ENCODE data around the gene COX6A2.

COX6A2 gene

GRCh38 chr16:31407406-31407805, 20.8 kb downstream of the COX6A2 start:
- DNase-seq: no peak

- peak; percentile 86 for DNase-seq
Measured at GRCh38 chr16:31404353-31405064, 23.7 kb downstream of the COX6A2 start.

DNA sequence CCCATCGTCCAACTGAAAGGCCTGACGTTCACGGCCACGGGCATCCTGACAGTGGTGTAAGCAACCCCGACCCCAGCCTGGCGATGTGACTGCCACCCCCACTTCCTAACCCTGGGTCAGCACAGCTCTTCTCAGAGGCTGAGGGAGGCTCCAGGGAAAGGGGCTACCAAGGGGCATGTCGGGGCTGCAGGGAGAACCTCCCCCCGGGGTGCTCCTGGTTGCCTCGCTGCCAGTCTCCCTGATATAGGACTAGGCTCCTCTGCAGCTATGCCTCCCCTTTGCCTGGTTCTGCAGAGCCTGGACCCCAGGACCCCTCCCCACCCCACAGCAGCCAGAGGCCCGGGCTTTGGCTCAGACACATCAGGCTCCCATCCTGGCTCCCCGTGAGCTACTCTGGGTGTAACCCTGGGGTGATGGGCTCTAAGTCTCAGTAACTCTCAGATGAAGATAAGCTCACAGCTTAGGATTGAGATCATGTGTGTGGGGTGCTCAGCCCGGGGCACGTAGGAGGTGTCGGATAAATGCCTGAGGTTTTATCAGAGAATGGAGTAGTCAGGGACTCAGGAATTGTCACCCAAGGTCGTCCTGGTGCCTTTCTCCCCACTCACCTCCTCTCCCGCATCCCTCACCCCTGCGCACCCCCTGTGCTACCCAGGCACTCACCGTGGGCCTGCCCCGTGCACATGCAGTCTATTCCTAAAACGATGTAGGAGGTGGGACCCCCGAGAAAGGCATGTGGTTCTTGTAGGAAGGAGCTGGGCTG, 24.4 kb downstream of the COX6A2 start:
- DNase-seq: peak; percentile 22

GRCh38 chr16:31402687-31403086, 25.5 kb downstream of the COX6A2 start:
- peak; percentile 46 for DNase-seq

DNA sequence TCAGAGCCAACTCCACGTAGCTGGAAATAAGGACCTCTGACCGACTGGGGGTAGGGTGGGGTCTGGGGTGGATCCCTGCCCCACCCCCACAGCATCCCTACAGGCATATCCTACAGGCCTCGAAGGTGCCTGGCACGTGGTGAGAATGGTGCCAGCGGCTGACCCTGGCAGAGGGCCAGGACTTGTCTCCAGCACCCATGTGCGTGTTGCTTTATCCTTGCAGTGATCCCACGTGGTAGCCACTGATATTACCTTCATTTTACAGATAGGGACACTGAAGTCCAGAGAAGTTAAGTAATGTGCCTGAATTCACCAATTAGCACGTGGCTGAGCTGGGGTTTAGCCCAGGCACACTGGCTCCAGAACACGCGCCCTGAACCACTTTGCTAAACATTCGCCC, 26.7 kb downstream of the COX6A2 start:
- no peak for DNase-seq

DNA sequence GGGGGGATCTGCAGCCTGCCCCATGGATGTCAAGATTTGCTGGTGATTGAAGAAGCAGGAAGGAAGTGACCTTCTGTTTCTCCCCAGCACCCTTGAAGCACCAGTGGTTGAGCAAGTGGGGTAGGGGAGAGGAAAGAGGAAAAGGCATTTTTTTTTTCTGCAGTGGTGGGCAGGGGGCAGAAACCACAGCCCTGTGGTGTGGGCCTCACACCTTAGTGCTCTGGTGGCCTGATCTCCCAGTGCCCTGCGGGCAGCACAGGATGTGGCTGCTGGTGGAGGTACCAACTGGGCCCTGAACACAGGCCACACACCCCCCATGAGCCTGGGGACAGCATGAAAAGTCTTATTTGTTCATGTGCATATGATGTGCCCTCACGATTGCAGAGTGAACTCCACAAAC, 28.0 kb downstream of the COX6A2 start:
- no peak for DNase-seq

- no peak for DNase-seq
Measured at GRCh38 chr16:31397701-31398100, 30.5 kb downstream of the COX6A2 start.

GRCh38 chr16:31397096-31397660, 31.0 kb downstream of the COX6A2 start:
- DNase-seq: no peak

DNA sequence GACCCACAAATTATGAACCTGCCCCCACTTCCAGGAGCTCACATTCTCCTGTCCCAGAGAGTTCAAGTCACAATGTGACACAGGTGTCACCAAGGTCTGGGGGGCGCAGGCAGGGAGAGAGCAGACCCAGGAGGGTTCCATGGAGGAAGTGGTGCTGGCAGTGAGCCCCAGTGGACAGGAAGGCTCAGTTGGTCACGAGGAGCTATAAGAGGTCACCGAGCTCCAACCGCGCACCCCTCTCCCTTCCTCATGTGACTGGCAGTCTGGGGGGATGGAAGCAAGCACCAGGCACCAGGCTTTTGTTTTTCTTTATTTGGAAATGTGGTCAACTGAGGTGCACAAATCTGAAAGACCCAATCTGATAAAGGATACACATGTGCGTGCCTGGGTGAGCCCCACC, 32.5 kb downstream of the COX6A2 start:
- no peak for DNase-seq

DNA sequence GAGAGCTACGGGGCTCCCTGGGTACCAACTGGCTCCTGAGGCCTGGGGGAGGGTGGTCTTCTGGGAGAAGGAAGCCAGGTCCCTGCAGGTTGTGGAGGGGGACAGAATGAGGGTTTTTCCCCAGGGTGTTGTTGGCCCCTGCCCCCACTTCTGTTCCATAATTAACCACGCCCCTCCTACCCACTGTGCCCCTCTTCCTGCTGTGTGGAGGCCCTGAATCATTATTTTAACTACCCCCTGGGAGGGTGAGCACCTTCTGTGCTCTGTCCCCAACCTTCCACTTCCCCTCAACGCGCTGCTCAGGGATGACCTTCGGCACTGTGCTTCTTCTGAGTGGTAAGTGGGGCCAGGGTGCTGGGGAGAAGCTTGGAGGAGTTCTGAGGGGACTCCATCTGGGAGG, 35.1 kb downstream of the COX6A2 start, which contains the start of gene ITGAD:
Gene ITGAD, plus strand, starts transcription at position 280 of the 400 bp plus-strand sequence. Its CDS starts 26 bp downstream, at position 306.
- no peak for DNase-seq

DNA sequence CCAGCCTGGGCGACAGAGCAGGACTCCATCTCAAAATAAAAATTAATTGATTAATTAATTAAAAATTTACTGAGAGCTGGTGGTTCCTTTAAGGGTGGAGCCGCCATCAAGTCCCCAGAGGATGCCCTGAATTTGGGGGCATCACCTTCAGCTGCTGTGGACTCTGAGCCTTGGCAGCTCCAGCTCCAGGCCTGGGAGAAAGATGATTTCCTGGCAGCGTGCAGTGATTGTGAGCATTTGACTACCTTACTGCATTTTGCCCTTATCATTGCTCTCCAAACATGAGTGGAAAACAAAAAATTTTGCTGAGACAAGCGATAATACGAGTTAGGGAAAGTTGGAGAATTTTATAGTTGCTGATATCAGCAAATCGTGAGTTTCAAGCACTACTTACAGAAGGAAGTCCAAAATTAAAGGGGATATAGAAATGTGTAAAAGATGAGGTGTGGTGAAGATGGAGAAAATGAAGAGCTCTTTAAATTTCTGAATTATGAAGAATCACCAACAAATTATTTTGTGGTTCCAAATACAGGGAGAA, 37.6 kb downstream of the COX6A2 start:
- DNase-seq: no peak

GRCh38 chr16:31388535-31388934, 39.6 kb downstream of the COX6A2 start:
- DNase-seq: no peak

DNA sequence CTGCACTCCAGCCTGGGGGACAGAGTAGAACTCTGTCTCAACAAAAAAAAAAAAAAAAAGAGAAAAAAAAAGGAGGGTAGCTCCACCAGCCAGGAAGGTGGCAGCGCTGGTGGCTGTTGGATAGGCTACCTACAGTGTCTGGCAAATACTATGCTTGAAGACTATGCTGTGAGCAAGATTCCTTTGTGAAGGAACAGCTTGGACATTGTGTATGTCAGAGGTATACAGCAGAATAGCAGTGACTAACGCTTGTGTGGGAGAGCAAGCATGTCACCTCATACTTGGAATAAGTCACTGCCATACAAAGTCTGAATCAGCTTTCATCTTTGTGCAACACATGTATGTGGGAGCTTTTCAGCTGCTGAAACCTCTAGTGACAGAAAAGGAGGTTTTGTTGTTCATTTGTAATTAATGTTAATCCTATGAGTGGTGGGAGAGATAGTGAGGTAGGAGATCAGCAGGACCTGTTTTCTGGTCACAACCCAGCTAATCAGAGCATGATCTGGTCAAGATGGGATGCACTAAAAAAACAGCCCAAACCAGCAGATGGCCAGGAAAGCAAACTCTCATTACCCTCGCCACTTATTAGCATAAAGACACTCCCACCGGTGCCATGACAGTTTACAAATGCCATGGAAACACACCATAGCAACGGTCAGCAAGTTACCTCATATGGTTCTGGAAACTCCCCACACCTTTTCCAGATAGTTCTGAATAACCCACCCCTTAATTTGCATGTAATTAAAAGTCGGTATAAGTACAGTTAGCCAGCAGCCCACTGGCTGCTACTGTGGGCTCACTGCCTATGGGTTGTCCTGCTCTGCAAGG, 41.8 kb downstream of the COX6A2 start:
- DNase-seq: peak; percentile 66

GRCh38 chr16:31385680-31386079, 42.5 kb downstream of the COX6A2 start:
- no peak for DNase-seq

DNA sequence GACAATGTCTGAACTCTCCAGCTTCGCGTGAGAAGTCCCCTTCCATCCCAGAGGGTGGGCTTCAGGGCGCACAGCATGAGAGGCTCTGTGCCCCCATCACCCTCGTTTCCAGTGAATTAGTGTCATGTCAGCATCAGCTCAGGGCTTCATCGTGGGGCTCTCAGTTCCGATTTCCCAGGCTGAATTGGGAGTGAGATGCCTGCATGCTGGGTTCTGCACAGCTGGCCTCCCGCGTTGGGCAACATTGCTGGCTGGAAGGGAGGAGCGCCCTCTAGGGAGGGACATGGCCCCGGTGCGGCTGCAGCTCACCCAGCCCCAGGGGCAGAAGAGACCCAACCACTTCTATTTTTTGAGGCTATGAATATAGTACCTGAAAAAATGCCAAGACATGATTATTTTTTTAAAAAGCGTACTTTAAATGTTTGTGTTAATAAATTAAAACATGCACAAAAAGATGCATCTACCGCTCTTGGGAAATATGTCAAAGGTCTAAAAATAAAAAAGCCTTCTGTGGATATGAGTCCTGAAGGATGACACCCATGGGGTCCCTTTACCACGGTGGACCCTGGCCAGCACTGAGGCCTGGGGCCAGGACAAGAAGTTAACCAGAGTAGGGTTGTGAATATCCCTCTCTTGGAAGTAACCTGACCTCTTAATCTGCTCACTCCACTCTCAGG, 45.5 kb downstream of the COX6A2 start:
- peak; percentile 55 for DNase-seq

DNA sequence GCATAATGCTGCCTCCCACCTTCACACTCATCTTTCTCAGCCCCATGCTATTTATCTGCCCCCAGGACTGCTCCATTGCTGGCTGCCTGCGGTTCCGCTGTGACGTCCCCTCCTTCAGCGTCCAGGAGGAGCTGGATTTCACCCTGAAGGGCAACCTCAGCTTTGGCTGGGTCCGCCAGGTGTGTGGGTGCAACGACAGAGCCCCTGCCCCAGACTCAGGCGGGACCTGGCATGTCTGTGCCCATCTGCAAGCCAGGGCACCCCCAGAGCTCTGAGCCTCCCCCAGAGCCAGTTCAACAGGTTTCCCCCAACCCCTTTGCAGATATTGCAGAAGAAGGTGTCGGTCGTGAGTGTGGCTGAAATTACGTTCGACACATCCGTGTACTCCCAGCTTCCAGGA, 48.0 kb downstream of the COX6A2 start:
- no peak for DNase-seq
